NK-92 (cell line): ENCODE data around the gene VAV2.

Experiments
- DNase-seq: peaks from one replicate; lab custom pipeline; 2025; ENCODE audit not compliant: unreplicated experiment; lab: John Stamatoyannopoulos, UW

The VAV2 gene

DNA sequence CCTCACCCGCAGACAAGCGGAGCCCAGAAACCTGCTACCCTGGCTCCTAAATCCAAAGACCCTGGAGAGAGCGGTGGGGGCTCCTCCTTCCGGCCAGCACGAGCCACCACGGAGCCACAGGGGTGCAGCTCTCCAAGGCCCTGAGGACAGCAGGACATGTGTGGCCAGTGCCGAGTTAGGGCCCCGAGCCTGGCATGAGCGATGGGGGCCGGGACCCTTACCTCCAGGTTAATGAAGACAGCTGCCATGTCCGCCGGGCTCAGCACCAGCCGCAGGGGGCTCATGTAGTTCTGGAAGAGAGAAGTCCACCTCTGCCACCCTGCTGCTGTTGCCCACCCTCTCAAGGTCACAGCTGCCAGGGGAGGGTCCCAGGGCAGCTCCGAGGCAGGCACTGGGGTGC, 185.1 kb downstream of the VAV2 start:
- no peak for DNase-seq

DNA sequence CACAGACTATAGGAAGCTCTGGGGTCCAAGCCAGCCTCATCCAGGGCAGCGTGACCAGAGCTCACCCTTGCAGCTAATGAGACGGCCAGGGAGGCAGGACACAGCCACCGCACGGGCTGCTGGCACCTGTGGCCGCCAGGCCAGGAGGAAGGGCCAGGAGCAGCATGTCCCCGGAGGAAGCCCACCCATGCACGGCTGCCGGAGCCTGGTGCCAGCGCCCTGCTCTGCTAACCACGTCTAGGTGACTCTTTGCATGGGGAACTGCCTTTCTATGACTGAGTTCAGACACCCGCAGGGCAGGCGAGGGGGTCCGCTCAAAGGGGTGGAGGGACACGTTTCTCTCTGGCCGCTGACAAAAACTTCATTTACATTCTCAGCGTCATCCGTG, 185.5 kb downstream of the VAV2 start:
- DNase-seq = no peak

DNA sequence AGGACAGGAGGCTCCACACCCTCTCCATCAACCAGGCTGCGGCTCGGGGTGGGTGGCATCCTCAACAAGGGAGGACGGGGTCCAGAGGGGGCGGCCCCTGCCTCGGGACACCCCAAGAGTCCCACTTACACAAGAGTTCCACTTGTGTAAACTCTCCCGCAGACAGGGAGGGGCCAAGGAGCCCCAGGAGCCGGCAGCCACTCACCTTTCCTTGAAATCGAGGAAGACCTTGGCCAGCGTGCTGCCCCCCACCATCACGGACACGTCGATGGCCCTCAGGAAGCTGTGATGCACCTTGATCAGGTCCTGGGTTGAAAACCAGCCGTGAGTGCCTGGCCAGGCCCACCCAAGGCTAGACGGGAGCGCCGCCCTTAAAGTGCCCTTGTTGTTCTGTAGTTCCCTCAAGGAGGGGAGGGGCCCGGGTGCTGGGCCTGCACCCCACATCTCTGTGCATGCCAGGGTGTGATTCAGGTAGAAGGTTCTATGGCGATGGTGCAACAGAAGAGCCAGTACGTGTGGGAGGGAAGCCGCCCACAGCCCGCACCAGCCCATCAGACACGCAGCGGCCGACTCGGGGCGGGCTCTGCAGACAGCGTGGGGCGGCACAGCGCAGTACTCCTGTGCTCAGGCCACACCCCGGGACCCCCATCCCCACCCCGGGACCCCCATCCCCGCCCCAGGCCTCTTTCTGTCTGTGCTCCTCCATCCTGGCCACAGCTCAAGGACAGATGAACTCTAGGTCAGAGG, 186.1 kb downstream of the VAV2 start:
- no peak for DNase-seq

GRCh38 chr9:133804199-133804598, 187.9 kb downstream of the VAV2 start:
- DNase-seq = no peak

DNA sequence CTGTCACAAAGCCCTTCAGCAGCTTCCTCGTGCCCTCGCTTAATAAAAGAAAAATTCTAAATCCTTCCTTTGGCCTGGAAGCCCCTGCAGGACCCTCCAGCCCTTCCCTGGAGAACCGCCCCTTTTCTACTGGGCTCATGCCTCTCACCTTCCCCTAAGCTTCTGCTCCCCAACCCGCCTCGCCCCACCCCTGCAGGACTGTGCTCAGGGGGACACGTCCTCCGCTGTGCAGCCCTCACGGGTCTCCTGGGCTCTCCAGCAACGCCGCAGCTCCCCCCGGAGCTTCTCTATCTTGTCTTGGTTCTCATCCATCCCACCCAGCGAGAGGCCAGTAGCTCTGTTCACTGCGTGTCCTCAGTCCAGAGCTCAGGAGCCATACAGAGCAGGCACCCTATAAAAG, 188.4 kb downstream of the VAV2 start:
- DNase-seq = no peak

DNA sequence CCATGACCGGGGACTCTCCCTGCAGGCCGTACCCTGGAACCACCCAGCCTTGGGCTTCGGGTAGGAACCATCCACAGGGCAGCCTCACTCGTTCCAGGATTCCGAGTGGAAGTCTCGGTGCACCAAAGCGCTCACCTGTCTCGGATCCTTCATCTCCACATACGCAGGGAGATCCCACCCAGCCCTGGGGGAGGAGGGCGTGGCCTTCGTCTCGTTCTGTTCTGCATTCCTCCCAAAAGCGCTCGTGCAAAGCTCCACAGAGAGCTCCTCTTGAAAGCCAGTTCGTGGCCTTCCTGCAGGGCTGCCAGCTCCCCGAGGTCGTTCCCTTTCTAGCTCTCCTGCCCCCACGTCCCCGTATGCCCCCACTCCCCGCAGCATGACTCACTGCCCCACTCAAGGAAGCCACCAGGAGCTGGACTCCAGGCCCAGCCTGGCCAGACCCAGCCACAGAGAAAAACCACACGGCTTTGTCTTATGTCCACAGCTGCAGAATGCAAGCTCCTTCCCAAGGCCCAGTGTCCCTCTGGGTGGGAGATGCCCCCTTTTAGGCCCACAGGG, 189.0 kb downstream of the VAV2 start:
- DNase-seq = no peak

DNA sequence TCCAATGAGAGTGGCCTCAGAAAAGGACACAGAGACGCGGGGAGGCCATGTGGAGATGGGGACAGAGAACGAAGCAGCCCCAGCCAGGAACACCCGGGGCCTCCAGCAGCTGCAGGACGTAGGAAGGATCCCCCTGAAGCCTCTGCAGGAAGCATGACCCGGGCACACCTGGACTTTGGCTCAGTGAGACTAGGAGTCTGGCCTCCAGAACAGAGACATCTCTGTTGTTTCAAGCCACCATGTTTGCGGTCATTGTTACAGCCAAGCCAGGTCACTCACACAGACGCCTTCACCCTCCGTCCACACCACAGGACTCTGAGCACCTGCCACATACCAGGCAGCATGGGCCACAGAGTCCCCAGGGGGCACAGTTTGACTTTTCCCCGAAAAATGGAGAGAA, 190.4 kb downstream of the VAV2 start:
- no peak for DNase-seq

- DNase-seq = no peak
These were observed 191.9 kb downstream of the VAV2 start for GRCh38 chr9:133800266-133800665.

GRCh38 chr9:133799716-133800115, 192.4 kb downstream of the VAV2 start:
- no peak for DNase-seq

GRCh38 chr9:133799106-133799505, 193.0 kb downstream of the VAV2 start:
- no peak for DNase-seq

- DNase-seq = no peak
These were observed 194.0 kb downstream of the VAV2 start for GRCh38 chr9:133798160-133798559.

GRCh38 chr9:133797406-133798105, 194.6 kb downstream of the VAV2 start:
- no peak for DNase-seq

DNA sequence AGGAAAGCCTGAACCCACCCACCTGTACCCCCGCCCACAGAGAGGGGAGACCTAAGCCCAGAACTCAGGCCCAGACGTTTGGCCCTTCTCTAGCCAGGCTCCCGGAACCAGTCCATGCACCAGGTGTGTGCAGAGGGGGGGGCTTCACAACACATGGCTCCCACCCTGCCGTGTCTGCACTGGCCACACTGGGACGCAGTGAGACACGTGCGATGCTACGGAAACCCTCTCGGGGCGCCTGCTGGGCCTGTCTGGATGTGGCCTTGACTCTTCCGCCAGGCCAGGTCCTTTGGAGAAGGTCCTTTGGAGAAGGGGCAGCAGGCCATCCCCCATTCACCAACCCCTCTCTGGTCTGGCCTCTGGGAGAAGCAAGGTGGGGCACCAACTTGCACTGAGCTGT, 195.6 kb downstream of the VAV2 start:
- DNase-seq = no peak

- DNase-seq = no peak
These were observed 197.1 kb downstream of the VAV2 start for GRCh38 chr9:133795049-133795448.

GRCh38 chr9:133794016-133794760, 197.9 kb downstream of the VAV2 start:
- DNase-seq = no peak

DNA sequence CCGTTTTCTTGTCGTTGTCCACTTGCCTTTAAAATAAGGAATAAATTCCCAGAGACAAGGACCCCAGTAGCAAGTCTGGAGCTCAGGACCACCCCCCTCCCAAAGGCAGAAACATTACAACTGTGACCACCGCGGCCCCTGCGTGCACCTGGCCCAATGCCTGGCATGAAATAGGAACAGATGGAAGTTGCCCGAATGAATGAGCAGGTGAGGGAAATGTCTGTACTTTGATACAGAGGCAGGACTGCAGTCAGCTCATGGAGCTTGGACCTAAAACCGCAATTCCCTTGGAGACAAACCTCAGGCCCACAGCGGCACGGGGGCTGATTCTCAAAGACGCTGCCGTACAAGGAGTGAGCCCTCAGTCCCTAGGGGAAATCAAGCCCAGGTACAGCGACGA, 198.7 kb downstream of the VAV2 start:
- no peak for DNase-seq

GRCh38 chr9:133792721-133793470, 199.2 kb downstream of the VAV2 start:
- DNase-seq = no peak

- no peak for DNase-seq
These were observed 200.1 kb downstream of the VAV2 start for GRCh38 chr9:133791735-133792649.

DNA sequence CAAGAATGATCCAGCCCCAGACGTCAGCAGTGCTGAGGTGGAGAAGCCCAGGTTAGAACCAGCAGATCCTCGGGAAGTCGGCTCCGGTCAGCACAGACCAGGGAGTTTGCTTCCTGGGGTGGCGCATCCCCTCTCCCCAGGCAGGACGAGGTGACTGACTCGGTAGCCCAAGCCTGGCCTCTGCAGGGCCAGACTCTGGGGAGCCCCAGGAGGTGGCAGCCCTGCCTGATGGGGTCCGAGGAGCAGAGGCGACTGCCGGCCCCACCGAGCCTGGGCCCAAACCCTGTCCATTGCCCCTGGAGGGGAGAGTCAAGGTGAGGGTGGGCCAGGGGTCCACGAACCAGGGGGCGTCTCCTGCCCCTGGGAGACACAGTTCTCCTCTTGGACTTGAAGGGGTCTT, 201.1 kb downstream of the VAV2 start:
- DNase-seq = no peak

- no peak for DNase-seq
These were observed 202.3 kb downstream of the VAV2 start for GRCh38 chr9:133789778-133790177.
